Measurements from ENCODE around the gene MYRIP.

Gene MYRIP

DNA sequence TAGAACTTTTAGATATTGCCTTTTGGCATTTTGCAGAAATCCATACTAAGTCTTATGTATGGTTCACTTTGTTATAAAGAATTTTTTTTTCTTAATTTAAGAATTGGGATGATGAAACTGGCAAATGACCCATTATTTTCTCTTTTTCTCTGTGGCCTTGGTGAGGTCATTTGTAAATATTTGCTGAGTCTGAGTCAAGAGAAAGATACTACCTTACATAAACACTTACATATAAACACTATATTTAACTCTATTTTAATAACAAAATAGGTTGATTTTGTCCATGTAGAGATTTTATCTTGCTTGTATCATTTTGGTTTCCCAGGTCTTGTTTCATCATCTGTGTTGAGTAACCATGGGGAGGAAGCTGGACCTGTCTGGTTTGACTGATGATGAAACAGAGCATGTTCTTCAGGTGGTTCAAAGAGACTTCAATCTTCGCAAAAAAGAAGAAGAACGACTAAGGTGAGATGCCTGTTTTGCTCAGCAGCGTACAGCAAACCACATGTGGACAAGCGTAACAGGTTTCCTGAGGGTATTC lies 91.1 kb downstream of the MYRIP start:
- FAIRE-seq (no peak), DNase-seq (ENCODE audit: insufficient read length, low spot score) (no peak)

DNA sequence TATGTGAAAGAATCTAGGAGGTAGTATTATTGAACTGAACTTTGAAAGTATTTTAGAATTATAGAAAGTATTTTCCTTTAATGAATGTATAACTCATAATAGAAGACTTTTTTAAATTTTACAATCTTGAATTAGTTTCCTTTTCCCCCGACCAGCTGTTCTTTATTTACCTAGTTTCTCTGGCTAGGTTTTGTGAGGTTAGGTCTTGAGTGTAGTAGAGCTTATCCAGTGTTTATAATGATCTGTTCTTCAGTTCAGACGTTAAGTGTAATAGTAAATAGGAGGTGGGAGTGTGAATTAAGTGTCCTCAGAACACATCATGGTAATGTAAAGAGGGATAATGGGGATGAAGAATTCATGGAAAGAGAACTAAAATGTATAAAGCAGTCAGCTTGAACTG lies 93.8 kb downstream of the MYRIP start:
- FAIRE-seq: no peak
- DNase-seq (ENCODE audit: insufficient read length, low spot score): no peak

DNA sequence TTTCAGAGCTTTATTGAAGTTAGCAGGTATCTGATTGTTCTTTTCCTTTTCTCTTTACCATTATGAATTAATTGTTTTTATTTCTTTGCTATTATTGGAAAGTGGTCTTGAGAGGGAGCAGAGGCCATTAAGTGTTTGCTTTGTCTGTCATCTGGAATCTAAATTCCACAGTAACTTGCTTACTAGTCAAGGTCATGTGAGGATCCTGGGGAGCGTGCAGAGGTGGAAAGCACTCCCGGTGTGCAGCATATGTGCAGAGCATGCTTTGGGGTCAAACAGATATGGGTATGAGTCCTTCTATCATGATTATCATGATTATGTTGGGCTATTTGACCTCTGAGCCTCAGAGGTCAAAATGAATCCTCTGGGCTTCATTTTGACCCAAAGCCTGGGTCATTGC lies 96.4 kb downstream of the MYRIP start:
- no peak for FAIRE-seq

DNA sequence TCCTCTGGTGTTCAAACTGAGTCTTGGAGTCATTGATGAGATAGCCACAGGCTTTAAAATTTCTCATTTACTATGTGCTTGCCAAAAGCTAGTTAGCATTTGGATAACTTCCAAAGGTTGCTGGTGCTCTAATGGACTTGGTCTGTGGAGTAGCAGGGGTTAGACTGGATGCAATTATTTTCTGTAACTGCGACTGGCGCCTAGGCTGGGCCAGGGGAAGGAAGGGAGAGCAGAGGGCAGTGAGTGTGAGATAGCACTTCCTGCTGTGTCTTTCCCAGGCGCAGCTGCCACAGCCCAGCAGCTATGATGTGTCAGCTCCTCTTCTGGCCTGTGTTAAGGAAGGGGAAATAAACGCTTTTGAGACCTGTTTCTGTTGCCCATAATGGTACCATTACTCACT lies 98.6 kb downstream of the MYRIP start:
- FAIRE-seq: no peak
- no peak for DNase-seq (ENCODE audit: insufficient read length, low spot score)

More for the DNA sequence above, 96.4 kb downstream of the MYRIP start:
- DNase-seq (ENCODE audit: insufficient read length, low spot score): no peak

DNA sequence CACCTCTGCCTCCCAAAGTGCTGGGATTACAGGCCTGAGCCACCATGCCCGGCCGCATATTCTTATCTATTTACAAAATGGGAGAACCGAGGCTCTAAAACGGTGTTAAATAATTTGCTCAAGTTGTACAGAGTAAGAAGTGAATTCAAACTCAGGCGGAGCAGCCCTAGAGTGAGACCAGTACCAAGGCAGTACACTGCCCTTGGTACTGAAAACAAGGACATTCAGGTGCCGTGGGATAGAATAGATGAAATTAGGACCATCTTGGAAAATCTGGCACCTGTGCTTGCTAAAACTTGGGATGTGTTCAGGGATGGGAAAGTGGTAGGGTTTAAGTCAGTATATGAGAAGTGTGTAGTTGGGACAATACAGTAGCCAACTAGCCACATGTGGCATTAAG lies 100.7 kb downstream of the MYRIP start:
- no peak for FAIRE-seq
- DNase-seq (ENCODE audit: insufficient read length, low spot score): no peak

DNA sequence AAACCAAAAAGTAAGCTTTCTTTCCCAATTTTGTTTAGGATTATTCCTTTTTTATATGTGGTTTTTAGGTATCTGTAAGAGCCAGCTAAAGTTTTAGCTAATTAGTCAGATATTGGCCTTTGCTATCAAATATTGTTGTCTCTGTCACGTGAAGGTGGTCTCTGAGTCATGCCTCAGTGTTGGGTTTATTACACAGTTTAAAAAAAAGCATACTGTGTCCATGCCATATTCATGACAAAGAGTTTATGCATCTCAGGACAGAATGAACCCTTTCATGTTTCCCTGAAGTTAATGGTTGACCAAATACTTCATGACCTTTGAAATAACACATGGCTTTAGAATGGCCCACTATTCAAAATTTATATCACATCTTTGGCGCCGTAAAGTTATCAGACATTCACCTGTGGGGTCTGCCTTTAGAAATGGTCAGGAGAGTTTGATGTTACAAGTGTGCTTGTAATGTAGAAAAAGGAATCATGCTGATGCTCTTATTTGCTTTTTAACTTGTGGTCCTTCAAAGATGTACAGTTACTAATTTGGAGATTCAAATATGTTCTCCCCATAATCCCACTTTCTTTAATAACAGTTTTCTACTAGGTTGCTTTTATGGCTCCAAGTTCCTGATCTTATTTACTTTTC lies 101.5 kb downstream of the MYRIP start:
- no peak for DNase-seq (ENCODE audit: insufficient read length, low spot score)
- no peak for FAIRE-seq

DNA sequence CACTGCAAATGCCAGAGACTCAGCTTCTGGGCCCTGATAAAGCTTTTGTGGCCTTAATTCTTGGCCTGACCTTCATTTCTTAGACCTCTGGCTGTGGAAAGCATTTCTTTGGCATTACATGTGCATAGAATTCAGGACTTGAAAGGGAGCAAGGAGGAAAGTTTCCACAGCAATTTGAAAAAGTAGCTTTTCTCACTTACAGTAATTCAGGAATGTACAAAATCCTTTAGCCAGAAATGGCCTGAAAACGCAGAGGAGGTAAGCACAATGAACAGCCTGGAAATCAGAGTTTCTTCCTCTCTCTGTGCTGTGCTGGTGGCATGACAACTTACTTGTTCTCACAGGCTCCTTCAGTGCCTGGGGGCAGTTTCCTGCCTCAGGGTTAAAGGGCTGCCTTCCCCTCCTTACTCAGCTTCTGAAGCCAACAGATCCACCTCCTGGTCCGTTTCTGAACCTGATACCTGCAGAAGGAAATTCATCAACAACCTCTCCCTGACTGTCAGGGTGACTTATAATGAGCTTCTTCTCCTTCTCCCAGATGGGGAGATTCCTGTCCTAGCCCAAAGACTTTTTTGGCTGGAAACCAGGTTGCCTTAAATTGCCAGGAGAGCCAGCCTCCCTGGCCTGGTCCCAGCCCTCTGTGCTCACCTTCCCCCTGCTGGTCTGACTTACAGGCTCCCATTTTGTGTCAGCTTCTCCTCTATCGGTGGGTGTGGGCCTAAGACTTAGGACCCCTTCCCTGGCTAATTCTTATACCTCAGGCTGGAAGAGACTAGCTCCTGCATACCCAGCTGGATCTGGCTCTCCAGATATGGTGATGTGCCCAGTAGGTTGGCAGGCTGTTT lies 102.3 kb downstream of the MYRIP start:
- no peak for DNase-seq (ENCODE audit: insufficient read length, low spot score)
- no peak for FAIRE-seq

DNA sequence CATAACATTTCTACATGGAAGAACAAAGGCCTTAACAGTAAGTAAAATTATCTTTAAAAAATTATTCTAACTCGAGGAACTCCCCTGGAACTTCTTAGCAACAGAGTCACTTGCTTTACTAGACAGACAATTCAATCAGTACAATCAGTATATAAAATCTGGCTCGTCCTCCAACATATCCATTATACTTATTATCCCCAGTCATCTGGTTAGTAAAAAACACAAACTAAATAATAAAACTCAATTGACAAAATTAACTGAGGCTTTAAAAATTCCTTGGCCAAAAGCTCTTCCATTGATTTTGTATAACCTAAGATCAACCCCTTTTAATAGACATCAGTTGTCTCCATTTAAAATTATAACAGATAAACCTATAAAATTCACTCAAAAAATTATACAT lies 105.6 kb downstream of the MYRIP start:
- FAIRE-seq (no peak), DNase-seq (ENCODE audit: insufficient read length, low spot score) (no peak)

DNA sequence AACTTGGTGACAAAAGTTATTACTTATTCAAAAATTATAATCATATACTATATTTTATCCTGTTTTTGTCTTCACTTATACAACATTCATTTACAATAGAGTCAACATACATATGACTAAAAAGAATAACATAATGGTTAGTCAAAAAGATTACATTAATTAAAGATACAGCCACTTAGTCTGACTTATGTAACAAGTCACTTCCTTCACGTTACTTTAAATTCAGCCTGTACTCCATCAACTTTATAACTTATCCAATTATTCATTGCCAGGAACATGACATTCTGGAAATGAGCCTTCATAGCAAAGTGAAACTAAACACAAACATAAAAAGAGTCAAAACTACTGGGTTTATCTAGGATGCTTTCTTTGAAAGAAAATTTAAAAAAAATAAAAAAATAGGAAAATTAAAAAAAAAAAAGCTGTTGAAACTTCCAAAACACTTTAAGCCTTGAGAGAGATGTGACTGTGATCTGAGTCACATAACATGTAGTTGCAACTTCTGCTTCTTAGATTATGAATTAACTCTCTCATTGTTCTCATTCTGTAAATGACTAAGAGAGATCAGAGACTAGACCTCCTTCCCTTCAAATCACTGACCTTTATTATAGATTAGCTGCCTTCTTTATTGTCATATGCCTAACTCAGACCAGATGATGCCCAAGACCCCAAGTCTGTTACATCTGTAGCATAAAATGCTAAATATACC lies 107.8 kb downstream of the MYRIP start:
- DNase-seq (ENCODE audit: insufficient read length, low spot score) (no peak), FAIRE-seq (no peak)

DNA sequence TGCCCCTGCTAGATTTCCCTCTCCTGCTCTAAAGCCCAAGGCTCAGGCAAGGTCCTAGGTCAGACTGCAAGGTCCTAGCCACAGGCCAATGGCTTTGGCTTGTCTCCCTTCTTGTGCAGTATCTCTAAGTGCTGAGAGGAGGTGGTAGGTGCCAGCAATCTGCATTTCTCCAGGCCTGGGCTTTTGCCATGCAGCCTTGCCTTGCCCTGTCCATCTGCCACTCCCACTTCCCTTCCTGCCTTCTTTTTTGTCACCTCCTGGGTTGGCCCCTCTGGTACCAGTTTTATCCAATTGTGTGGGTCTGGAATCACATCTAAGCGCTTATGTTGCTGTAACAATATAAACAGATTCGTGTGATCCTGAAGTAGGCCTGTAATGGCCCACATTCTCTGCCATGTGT lies 109.9 kb downstream of the MYRIP start:
- no peak for FAIRE-seq
- DNase-seq (ENCODE audit: insufficient read length, low spot score): no peak

DNA sequence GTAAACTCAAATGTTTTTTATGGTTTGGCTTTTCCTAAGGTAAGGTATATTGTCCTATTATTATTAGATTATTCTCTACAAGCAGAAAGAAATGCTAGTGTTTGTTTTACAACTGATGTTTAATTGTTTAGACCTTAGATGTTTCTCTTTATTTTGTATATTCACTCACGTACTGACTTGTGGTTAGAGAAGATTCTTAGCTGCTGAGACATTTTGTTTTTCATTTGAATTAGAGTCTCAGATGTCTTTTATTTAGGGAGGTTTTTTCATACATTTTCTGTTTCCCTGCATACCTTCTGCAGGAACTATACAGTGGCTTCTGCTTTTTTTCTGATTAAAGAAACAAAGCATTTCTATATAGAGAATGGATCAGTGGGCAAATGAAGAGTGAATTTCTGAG lies 110.9 kb downstream of the MYRIP start:
- no peak for DNase-seq (ENCODE audit: insufficient read length, low spot score)
- FAIRE-seq: no peak

DNA sequence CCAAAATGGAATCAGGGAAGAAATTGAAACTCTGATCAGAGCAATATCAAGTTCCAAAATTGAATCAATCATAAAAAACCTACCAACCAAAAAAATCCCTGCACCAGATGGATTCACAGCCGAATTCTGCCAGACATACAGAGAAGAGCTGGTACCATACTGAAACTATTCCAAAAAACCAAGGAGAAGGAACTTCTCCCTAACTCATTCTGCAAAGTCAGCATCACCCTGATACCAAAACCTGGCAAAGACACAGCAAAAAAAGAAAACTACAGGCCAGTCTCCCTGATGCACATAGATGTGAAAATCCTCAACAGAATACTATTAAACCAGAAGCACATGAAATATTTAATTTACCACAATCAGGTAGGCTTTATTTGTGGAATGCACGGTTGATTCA lies 118.1 kb downstream of the MYRIP start:
- FAIRE-seq: no peak
- no peak for DNase-seq (ENCODE audit: insufficient read length, low spot score)

DNA sequence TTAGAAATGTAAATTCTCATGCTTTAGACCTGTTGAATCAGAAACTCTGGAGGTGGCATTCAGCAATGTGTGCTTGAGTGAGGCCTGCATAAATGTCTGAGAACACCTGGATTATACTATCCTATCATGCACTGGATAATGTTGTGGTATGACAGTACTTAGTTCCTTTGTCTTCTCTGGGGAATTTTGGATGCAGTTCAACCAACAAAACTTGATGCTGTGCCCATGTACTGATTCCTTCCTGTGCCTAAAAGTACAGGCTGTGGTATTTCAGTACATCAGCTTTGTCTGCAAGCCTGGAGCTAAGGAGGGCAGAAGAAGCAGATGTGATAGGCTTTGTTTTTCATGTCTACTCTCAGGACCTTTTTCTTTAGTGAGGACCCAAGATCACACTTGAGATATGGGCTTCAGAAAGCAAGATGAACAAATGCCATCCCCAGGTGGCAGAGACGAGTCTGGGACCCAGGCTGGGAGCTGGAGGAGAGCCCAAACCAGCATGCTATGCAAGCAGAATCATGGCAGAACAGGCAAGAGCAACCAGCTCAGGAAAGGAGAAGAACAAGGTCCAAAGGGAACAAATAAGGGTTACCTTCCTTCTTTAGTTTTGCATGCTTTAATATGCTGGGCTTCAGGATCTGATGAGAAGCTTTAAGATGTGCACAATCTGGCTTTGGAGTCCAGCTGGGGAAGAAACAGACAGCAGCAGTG lies 124.7 kb downstream of the MYRIP start:
- FAIRE-seq (no peak), DNase-seq (ENCODE audit: insufficient read length, low spot score) (no peak)

DNA sequence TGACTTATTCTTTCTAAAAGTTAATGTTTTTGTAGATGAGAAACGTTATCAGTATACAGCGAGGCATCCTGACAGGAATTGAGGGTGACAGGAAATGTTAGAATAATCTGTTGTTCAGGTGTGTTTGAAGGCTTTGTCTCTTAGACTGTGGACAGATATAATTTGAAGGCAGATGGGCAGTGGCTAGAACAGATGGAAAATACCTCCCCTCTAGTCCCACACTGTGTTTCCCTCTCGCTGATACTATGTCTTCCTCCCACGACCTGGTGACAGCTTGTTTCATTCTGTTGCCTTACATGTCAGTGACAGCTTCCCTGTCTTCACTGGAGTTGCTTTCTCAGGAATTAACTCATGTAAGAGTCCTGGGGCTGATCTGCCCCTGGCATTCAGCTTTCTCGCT lies 125.3 kb downstream of the MYRIP start:
- no peak for DNase-seq (ENCODE audit: insufficient read length, low spot score)
- FAIRE-seq: no peak

DNA sequence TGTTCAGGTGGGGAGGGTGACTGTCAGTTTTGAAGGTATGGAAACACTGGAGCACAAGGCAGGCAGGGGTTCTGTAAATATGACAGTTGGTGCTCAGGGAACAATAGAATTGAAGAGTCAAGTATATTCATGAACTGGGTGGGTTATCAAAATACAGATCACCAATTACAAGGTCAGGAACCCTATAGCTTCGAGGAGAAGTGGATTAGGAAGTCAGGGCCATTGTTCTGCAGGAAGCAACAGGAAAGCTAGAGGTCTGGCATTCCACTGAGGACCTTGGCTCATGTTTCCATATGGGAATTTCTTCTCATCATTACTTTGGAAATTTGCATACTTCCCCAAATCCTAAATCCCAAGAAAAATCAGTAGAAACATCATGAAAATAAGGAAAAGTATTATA lies 125.9 kb downstream of the MYRIP start:
- no peak for FAIRE-seq
- no peak for DNase-seq (ENCODE audit: insufficient read length, low spot score)

DNA sequence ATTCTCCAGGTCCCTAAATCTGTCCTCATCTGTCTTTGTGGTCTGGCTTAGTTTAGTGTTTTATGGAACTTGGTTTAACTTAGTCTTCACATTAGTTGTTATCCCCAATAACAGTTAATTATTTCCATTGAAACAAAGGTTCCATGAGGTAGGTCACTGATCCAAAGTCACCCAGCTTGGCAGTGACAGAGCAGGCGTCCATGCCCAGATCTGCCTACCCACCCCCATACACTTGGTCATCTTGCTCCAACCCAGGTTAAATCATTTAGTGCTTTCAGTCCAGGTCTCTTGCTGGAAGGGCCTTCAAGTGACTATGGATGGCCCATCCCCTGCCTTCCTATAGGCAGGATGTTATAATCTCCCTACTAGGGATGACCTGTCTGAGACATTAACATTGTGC lies 127.4 kb downstream of the MYRIP start:
- FAIRE-seq (no peak), DNase-seq (ENCODE audit: insufficient read length, low spot score) (no peak)

DNA sequence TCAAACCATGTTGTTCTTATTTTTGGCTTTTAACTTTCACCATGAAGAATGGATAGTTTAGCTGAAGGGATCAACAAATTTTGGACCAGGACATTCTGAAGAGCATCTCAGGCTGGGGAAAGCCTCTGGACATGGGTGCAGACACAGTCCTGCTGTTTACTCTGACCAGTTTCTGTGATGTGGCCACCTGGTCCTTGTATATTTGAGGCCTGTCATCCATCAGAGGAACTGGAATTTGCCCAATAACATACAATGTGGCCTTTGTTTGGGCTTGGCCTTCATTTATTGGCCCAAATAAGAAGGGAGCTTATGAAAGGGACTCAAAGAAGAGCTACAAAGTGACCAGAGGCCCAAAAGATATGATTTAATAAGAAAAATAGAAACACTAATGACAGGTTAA lies 127.9 kb downstream of the MYRIP start:
- DNase-seq (ENCODE audit: insufficient read length, low spot score): no peak
- FAIRE-seq: peak; percentile 33

DNA sequence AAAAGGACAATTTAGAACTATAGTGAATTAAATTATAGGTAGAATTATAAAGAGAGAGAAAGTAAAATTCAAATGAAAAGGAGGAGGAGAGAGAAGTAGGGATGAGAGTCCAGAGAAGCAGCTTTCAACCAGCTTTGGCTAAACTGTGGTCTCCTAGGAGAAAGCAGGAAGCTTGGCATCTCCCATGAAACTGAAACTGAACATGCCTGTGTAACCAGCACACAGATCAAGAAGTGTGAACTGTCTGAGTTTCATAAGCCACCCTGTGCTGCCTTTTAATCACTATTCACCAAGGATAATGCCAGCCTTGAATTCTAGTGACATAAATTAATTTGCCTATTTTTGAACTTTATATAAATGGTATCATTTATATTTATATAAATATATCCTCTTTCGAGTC lies 128.5 kb downstream of the MYRIP start:
- FAIRE-seq (no peak), DNase-seq (ENCODE audit: insufficient read length, low spot score) (peak; percentile 7)

DNA sequence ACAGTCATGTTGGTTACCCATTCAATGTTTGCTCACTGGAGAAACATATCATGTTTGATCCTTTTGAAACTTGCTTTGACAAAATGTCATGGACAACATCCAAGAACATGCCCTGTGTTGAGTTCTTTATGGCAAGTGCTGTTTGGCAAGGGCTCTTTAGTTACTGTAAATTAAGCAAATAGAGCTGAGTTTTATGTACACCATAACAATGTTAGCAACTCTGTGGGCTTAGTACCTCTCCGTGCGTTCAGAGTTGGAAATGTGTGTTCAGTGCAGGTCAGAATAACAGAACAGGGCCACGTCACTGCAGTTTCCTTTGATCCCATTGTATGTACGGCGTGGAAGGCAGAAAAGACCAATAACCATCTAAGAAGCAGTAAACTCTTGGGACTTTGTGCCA lies 132.5 kb downstream of the MYRIP start:
- DNase-seq (ENCODE audit: insufficient read length, low spot score) (no peak), FAIRE-seq (no peak)

DNA sequence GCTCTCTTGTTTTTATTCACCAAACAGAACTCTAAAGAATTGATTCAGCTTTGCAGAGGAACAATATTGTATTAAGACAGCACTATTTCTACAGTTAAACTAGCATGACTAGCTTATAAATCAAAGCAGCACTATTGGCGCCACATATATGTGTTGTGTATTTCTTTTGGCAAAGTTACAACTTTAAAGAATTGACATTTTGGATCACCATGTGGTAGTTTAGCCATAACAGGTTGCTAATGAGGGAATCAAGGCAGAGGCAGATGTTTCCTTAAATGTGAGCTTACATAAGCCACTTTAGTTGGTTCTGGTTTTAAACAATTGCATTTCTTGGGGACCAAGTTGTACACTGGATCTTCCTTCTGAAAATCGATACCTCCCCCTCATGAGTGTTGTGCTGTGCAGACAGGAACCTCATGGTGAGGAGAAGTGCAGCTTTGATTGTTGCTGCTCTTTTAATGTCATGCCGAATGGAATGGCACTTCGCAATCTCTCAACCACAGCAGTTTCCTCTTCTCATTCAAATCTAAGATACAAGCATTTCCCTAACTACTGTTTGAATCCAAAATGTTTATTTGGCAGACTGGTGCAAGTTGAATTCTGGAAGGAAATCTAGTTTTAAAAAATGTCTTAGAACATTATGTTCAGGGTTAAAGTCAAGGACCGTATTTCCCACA lies 151.2 kb downstream of the MYRIP start:
- DNase-seq (ENCODE audit: insufficient read length, low spot score): no peak

More for the DNA sequence above, 151.2 kb downstream of the MYRIP start:
- FAIRE-seq: no peak
